BLaER1 (cell line): Measurements from ENCODE around the gene DNASE2.
"Not testable (repeated sequence)": the region's sequence is repeated elsewhere in the genome, so short reads cannot be mapped to it uniquely, and the experiment has no call there.

Experiments used
- H3K27ac ChIP-seq: shearing (Covaris generic); formaldehyde crosslinking; 2 replicates; pipeline ENCODE4 v1.8.1; 2022
- H3K27me3 ChIP-seq: shearing (Covaris generic); formaldehyde crosslinking; 2 replicates; pipeline ENCODE4 v1.8.1; 2022
- H3K36me3 ChIP-seq: shearing (Covaris generic); formaldehyde crosslinking; 2 replicates; pipeline ENCODE4 v1.8.1; 2022
- H3K4me1 ChIP-seq: shearing (Covaris generic); formaldehyde crosslinking; 2 replicates; pipeline ENCODE4 v1.8.1; 2022
- H3K4me2 ChIP-seq: shearing (Covaris generic); formaldehyde crosslinking; 2 replicates; pipeline ENCODE4 v1.8.1; 2022
- H3K4me3 ChIP-seq: shearing (Covaris generic); formaldehyde crosslinking; 2 replicates; pipeline ENCODE4 v1.8.1; 2022
- H3K9ac ChIP-seq: shearing (Covaris generic); formaldehyde crosslinking; 2 replicates; pipeline ENCODE4 v1.8.1; 2022
- H3K9me3 ChIP-seq: shearing (Covaris generic); formaldehyde crosslinking; 2 replicates; pipeline ENCODE4 v1.8.1; 2022
- H4K20me1 ChIP-seq: shearing (Covaris generic); formaldehyde crosslinking; 2 replicates; pipeline ENCODE4 v1.8.1; 2022
- Cebpa-rat ChIP-seq: shearing (Covaris generic); IDR thresholded peaks from 2 replicates; pipeline ENCODE4 v1.8.1; 2022

DNASE2 gene

GRCh38 chr19:12864721-12865715 lies 16.2 kb downstream of the DNASE2 start:
- H3K27ac ChIP-seq, result no peak overlapping the region
- H3K4me1 ChIP-seq, result peaks cover 14% of the 10 kb centered on the region
- no peak overlapping the region for H3K4me2 ChIP-seq
- TF ChIP-seq Cebpa-rat, result no peak
- no peaks in the 10 kb centered on the region for H4K20me1 ChIP-seq
- no peaks in the 10 kb centered on the region; the same call in 1 of the 2 replicates for H3K36me3 ChIP-seq
- H3K9me3 ChIP-seq, result no peaks in the 10 kb centered on the region
- no peak overlapping the region for H3K4me3 ChIP-seq
- no peaks in the 10 kb centered on the region for H3K27me3 ChIP-seq
- H3K9ac ChIP-seq, result no peak overlapping the region

DNA sequence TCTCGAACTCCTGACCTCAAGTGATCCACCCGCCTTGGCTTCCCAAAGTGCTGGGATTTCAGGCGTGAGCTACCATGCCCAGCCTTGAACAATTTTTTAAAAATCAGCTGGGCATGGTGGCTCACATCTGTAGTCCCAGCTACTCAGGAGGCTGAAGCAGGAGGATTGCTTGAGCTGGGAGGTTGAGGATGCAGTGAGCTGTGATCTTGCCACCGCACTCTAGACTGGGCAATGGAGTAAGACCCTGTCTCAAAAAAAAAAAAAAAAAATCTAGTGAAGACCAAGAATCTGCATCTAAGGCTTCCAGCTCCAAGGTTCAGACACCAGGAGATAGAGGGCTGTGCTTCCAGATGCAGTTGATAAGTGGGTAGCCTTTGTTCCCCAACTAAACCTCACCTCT lies 17.1 kb downstream of the DNASE2 start:
- H3K27me3 ChIP-seq, result no peaks in the 10 kb centered on the region
- H3K27ac ChIP-seq, result no peak overlapping the region
- H3K4me3 ChIP-seq, result no peak overlapping the region
- peaks cover 14% of the 10 kb centered on the region for H3K4me1 ChIP-seq
- no peaks in the 10 kb centered on the region; the same call in 1 of the 2 replicates for H3K36me3 ChIP-seq
- no peak for TF ChIP-seq Cebpa-rat
- no peaks in the 10 kb centered on the region for H4K20me1 ChIP-seq
- H3K9ac ChIP-seq, result no peak overlapping the region
- H3K9me3 ChIP-seq, result no peaks in the 10 kb centered on the region
- H3K4me2 ChIP-seq, result no peak overlapping the region

GRCh38 chr19:12859546-12859945 lies 21.7 kb downstream of the DNASE2 start:
- Histone ChIP-seq H3K4me1 (no peaks in the 10 kb centered on the region), H3K36me3 (no peaks in the 10 kb centered on the region), H3K9me3 (0 out of 2 replicates have a peak, but pooled peaks cover 6% of the 10 kb centered on the region), H3K4me2 (no peak overlapping the region), H3K9ac (no peak overlapping the region), H4K20me1 (no peaks in the 10 kb centered on the region), H3K27ac (no peak overlapping the region), H3K4me3 (no peak overlapping the region), H3K27me3 (no peaks in the 10 kb centered on the region)
- TF ChIP-seq Cebpa-rat, result no peak

DNA sequence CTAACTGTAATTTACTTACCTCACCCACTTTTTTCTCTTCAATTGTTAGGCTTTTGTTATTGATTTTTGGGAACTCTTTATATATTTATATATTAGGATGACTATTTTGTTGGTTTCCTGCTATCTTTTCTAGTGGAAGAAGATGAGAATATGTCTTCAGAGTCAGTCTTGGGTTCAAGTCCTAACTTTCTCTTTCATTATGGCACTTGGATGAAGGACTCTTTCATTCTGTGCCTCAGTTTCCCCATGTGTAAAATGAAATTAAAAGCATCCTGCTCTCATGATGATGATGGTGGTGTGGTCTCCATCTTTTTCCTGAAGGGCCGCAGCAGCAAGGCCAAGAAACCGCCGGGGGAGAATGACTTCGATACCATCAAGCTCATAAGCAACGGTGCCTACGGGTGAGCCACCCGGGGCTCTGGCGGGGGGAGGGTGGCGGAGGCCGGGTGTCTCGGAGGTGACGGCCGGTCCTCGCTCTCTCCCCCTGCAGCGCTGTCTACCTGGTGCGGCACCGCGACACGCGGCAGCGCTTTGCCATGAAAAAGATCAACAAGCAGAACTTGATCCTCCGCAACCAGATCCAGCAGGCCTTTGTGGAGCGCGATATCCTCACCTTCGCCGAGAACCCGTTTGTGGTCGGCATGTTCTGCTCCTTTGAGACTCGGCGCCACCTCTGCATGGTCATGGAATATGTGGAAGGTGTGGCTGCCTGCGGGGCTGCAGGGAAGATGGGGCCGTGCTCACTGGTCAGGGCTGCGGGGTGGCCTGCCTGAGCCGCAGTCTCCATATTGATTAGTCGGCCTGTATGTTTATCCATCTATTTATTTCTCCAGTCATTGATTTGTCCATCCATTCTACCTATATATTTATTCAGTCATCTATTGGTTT lies 23.0 kb downstream of the DNASE2 start:
- Histone ChIP-seq H3K4me3 (no peak overlapping the region), H3K9ac (no peak overlapping the region), H4K20me1 (no peaks in the 10 kb centered on the region), H3K9me3 (0 out of 2 replicates have a peak, but pooled peaks cover 6% of the 10 kb centered on the region), H3K4me2 (no peak overlapping the region), H3K27me3 (no peaks in the 10 kb centered on the region), H3K27ac (no peak overlapping the region), H3K36me3 (no peaks in the 10 kb centered on the region), H3K4me1 (no peaks in the 10 kb centered on the region)
- no peak for TF ChIP-seq Cebpa-rat

GRCh38 chr19:12856653-12857052 lies 24.6 kb downstream of the DNASE2 start:
- Histone ChIP-seq H3K27ac (no peak overlapping the region), H3K27me3 (no peaks in the 10 kb centered on the region), H3K4me3 (no peak overlapping the region), H4K20me1 (no peaks in the 10 kb centered on the region), H3K9ac (no peak overlapping the region), H3K4me1 (no peaks in the 10 kb centered on the region), H3K36me3 (no peaks in the 10 kb centered on the region), H3K9me3 (0 out of 2 replicates have a peak, but pooled peaks cover 6% of the 10 kb centered on the region), H3K4me2 (no peak overlapping the region)
- no peak for TF ChIP-seq Cebpa-rat

GRCh38 chr19:12847159-12848139 lies 33.8 kb downstream of the DNASE2 start:
- no peak overlapping the region for H3K27ac ChIP-seq
- H3K36me3 ChIP-seq, result no peaks in the 10 kb centered on the region
- no peak for TF ChIP-seq Cebpa-rat
- peaks cover 5% of the 10 kb centered on the region; the same call in 1 of the 2 replicates for H3K4me1 ChIP-seq
- H3K4me3 ChIP-seq, result peak overlapping the region; percentile 52
- no peak overlapping the region for H3K9ac ChIP-seq
- H3K27me3 ChIP-seq, result peaks cover 31% of the 10 kb centered on the region
- H4K20me1 ChIP-seq, result no peaks in the 10 kb centered on the region
- H3K4me2 ChIP-seq, result peak overlapping the region; percentile 81
- no peaks in the 10 kb centered on the region for H3K9me3 ChIP-seq

DNA sequence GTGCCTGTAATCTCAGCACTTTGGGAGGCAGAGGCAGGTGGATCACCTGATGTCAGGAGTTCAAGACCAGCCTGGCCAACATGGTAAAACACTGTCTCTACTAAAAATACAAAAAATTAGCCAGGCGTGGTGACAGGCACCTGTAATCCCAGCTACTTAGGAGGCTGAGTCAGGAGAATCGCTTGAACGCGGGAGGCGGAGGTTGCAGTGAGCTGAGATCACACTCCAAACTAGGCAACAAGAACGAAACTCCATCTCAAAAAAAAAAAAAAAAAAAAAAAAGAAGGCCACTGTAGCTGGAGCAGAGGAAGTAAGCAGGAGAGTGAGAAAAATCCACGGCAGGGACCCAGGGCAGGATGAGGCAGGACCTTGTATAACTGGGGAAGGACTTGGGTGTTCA lies 34.6 kb downstream of the DNASE2 start:
- not testable (repeated sequence) for H3K4me1 ChIP-seq, H3K4me3 ChIP-seq, H3K27ac ChIP-seq, H3K9ac ChIP-seq, H4K20me1 ChIP-seq, H3K36me3 ChIP-seq, H3K9me3 ChIP-seq
- Histone ChIP-seq H3K4me2 (peak overlapping the region; percentile 81; the same call in 1 of the 2 replicates), H3K27me3 (peaks cover 40% of the 10 kb centered on the region)

- Histone ChIP-seq H3K9me3 (no peaks in the 10 kb centered on the region), H3K4me1 (peaks cover 18% of the 10 kb centered on the region), H3K36me3 (no peaks in the 10 kb centered on the region), H3K4me2 (no peak overlapping the region), H3K9ac (no peak overlapping the region), H3K27me3 (peaks cover 64% of the 10 kb centered on the region), H3K4me3 (no peak overlapping the region), H4K20me1 (peaks cover 26% of the 10 kb centered on the region), H3K27ac (no peak overlapping the region)
- TF ChIP-seq Cebpa-rat, result no peak
Observed at GRCh38 chr19:12843999-12844732, 37.1 kb downstream of the DNASE2 start.
